GM20431 (cell line): ENCODE results near the gene PCDH9.
"Not testable (repeated sequence)": the region's sequence is repeated elsewhere in the genome, so short reads cannot be mapped to it uniquely, and the experiment has no call there.

ENCODE experiments used
- in situ Hi-C: fragments of 300-500 bp; cut with MseI, MboI; formaldehyde crosslinking; loops from one replicate; pipeline ENCODE4 v1.15.0; 2020; ENCODE audit warnings: low sequenced_read_pairs; ENCODE audit not compliant: unreplicated experiment

Gene PCDH9

DNA sequence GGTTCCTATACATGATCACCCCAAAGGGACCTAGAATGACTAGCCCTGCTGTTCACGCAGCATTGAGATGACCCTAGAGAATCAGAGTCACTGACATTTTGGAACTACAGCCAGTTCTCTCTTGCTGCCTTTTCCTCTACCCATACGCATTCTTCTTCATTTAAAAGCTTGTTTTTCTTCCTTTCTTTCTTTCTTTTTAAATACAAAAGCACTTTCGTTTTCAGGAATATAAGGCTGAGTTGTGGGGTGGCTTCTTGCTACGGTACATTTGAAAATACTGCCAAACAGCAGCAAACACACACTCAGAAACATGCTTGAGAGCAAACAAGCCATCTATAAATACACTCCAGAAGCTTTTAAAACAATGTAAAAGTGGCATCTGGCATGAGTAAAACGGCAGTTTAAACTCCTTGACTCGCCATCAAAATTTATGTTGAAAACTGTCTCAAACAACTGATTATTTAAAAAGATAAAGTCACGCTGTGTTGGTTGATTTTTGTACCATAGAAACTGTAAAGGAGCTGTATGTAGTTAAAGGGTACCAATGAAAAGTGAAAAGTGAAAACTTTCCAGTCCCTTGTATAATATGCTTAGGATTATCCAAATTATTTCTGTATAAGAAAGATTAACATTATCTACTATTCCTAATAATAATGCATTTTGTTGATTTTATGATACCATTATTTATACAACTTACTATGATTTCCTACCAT is 95.6 kb downstream of the PCDH9 start:
- in situ Hi-C loops, result no loop called here

DNA sequence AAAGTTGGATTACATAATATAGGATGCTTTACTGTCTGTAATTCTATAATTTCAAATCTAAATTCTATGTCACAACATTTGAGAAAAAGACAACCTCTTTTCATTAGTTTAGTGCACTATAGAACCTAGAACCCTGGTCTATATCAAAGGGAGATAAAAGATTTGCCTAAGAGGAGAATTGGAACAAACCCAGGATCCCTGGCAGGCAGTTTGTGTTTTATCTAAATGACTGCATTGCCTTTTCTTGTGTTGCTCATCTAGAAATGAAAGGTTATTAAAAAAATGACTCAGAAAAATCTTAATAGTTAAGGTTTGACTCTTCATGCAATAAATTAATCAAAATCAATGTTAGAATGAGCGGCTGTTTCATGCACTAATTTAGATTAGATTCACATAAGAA is 96.7 kb downstream of the PCDH9 start:
- in situ Hi-C loops, result no loop called here

DNA sequence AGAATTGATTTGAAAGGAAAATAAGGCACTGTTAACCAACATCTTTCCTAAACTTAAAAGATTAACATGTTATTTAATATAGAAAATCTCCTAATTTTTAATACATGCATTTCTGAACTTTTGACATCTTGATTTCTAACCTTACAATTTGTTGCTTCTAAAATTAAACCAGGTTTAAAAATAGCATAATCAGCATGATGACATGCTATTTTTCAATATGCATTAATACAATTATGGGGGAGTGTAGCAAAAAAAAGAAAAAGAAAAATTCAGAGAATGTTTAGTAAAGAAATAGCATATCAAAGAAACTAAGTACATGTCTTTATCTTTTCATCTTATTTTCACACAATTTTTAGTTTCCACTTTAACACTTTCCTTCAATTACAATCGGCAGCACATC is 98.7 kb downstream of the PCDH9 start:
- in situ Hi-C loops, result no loop called here

DNA sequence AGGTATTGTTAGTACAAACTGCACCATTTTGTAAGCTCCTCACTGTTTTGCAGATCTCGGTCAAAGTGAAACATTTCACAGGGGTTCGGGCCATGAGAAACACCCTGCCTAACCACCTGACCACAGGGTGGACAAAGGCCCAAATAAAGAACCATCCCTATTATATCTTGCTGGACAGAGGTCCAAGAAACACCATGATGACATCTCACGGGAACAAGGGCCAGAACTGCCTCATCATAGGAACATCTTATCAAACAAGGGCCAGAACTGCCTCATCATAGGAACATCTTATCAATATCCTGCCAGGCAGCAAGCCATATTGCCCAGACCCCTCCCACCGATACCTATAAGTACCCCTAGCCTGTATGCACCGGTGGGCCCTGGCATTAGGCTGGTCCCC is 99.7 kb downstream of the PCDH9 start:
- in situ Hi-C loops, result no loop called here

DNA sequence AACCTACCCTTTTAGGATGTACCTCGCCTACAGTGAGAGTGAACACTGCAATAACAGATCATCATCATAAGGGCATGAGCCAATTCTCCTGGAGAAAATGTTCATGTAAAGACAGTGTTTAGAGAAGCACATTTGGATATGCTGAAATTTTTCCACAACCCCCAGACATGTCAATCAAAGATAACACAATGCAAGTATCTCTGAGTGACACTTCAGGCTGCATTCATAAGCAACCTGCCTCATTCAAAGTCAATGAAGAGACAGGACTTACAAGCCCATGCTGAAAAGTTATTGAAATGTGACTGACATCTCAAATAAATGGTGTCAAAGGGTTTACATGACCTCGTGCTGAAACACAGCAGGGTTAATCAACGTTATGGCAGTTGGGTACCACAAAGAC is 102.0 kb downstream of the PCDH9 start:
- in situ Hi-C loops, result no loop called here

DNA sequence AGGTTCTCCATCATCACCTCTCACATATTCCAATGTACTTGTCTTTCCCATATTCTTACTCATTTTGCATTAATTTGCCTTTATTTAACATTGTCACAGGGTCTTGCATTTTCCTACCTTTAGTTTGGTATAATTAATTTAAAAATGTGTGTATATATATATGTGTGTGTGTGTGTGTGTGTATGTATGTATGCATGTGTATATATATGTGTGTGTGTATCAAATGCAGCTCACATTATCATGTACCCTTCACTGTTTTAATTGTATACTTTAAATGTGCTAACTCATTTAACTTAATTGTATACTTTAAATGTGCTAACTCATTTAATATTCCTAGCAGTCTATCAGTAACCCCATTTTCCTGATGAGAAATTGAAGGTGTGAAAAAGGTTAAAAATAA is 104.5 kb downstream of the PCDH9 start:
- in situ Hi-C loops, result no loop called here

DNA sequence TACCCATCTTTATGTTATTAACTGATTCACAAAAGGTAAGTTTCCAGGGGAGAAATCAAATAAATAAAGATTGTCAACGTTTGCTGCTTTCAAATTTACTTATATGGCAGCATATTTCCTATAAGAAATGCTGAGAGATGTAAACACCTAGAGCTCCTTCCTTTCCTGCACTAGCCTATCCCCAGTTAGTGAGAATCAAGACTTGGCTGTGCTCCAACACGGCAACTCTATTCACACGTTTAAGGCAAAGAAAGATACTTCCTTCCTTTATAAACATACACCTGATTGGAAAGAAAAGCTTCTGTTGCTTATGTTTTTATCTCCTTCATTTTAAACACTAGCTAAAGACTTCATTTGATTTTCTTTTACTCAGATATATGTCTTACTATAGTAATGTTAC is 107.0 kb downstream of the PCDH9 start:
- in situ Hi-C loops, result no loop called here

DNA sequence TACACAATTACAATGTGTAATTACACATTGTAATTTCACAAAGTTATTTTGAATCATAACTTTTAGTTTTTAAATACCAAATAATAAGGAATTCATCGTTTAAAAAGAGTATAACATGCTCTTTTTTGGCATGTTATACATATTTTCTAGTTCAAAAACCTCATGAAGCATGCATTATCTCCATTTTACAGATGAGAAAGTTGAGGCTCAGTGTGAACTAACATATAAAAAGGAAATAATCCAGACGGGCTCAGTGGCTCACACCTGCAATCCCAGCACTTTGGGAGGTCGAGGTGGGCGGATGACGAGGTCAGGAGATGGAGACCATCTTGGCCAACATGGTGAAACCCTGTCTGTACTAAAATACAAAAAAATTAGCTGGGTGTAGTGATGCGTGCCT is 107.9 kb downstream of the PCDH9 start:
- in situ Hi-C loops, result no loop called here

DNA sequence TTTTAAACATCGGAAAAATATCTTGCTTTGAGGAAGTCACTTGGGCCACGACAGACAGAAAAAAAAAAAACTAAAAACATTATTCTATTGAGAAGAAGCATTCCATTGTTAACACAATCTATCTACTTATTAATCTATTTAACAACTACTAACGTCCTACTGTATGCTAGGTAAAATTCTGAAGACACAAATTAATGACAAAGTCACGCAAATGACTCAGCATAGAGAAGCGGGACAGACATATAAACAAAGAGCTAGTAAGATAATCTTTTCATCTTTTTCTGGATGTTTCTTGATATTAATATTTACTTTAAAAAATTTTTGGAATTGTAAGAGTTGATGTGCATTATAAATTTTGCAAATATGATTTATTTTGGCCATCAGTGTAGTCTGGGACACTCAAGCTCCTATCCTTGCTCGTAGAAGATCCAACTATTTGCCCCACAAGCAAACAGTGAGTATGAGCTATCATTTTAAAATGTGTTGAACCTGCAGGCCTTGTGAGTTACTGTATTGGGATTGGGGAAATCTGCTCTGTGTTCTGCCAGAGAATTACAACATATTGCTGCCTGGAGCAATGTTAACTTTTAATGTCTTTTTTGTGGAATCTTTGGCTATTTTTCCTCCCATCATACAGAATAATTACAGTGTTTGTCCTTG is 109.1 kb downstream of the PCDH9 start:
- in situ Hi-C loops, result no loop called here

DNA sequence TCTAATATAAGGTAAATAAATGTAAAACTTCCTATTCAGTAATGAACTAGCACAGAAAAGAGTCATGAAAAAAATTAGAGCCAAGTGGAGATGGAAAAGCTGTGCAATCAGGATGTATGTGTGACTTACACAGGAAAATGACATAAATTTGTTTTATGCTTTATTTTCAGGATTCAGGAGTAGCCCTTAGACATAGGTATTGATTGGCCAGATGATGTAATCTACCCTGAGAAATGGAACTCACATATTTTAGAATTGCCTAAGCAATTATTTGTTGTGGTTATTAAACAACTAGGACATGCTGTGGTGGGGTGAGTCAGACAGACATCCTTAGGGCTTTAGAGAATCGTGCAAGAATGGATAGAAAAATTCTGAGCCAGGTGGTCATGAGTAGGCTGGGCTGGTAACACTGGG is 110.6 kb downstream of the PCDH9 start:
- in situ Hi-C loops, result no loop called here

DNA sequence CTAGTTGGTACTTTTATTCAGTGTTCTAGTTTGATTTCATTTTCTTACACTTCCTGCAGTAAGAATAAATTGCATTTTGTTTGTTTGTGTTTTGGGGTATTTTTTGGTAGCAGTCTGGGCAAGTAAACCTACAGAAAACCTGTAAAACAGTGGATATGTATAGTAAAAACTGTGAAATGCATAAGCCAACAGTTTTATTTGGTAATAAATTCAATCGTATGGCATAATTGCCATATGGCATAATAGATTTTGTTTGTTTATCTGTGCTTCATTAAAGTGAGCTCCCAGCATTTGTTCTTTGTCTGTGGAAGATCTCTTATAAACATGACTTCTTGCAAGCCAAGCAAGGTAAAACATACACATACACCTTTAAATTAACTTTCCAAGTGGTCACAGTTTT is 111.9 kb downstream of the PCDH9 start:
- in situ Hi-C loops, result no loop called here

DNA sequence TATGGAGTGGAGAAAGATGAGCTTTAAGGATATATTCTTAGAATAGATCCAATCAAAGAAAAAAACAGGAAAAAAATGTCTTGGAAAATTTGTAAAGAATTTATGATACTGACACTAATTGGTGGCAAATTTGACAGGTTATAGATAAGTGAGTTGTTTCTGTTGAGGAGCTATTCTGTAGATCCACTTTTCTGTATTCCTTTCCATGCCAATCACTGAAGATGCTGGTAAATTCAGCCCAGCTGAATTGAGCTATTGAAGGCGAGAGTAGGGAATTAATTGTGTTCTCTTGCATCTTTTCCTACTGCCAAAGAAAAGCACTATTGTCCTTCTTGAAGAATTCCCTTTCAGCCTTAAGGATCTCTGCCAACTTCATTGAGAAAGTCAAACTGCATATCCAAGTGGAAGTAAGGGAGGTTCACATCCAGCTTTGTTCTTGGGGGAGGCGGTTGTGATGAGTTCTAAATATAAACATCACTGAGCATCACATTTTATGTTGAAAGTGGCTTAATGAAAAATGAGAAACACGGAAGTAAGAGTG is 113.1 kb downstream of the PCDH9 start:
- in situ Hi-C loops, result no loop called here

DNA sequence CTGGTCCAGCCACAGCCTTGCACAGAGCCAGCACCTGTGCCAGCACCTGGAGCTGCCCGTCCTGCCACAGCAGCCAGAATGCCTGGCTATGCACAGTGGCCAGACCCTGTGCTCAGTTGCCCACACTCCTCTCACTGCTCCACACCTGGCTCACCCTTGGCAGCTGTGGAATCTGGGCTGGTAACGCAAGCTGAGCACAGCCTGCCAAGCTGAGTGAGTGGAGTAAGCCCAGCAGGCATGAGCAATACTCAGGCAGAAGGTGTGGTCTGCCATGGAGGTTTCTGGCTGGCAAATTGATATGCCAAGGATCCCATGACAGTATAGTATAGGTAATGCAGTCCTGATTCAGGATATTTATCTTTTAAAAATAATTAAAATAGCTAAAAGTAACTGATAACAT is 122.2 kb downstream of the PCDH9 start:
- in situ Hi-C loops, result no loop called here

DNA sequence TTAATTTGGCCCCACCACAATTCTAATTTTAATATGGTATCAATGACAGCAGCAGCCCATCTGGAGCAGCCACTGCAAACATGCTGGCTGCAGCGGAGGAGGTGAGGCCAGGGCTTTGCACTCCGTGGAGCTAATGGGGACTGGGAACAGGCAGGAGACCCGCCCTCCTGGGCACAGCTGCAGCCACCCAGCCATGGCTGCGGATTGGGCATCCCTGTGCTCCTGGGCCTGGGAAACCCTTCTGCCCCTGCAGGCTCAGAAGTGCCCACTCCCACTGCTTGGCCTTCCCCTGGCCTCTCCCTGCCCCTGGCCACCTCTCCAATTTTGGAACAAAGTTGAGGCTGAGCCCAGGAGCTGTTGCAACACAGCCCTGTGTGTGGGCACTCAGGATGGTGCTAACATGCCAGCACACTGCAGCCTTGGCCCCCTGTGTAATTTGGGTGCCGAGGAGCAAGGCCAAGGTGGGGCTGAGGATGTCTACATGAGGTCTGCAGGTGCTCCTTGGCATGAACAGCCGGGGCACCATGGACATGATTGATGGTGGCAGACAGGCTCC is 123.6 kb downstream of the PCDH9 start:
- in situ Hi-C loops, result no loop called here

DNA sequence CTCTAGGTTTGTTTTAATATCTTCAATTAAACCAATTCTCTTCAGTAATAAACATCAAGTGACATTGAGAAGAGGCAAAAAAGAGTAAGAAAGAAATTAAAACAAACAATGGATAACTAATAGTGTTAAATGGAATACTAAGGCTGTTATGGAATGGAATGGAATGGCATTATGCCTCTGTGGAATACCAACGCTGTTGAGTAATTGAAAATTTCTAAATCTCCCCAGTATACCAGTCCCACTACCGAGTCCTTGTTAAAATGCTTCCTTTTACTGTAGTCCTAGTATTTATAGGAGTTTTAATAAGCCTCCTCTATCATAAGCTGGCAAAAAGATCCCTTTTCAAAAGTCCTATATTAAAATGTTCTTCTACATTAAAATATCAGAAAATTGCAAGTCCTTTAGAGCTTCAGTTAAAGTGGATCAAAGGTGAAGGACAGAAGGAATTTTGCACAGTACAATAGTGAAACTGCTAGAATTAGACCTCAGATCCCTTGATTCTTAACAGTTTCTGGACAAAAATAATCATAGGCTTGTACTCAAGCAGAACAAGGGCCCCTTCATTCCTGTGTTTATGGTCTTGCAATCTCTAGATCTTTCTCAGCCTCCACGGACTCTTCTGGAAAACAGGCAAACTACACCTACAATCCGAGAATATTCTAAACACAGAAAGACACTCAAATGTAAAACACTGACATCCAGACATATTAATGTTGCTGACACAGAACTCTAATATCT is 128.2 kb downstream of the PCDH9 start:
- in situ Hi-C loops, result no loop called here

DNA sequence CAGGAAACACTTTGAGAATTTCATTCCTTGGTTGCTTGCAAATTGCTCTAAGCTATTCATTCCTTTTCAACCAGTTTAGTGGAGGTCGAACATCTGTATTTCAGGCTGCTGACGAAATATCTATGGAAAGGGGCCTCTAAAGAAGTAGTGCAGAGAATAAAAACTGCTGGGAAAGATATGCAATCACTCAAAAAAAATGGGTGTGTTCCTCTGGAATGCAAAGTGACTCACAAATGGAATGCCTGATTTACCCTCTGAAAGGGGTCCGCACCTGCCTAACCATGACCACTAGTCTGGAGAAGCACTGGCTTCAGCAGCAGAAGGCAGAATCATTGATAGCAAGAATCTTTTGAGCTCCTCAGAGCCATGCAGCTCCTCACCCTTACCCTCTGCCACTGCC is 129.4 kb downstream of the PCDH9 start:
- in situ Hi-C loops, result no loop called here

DNA sequence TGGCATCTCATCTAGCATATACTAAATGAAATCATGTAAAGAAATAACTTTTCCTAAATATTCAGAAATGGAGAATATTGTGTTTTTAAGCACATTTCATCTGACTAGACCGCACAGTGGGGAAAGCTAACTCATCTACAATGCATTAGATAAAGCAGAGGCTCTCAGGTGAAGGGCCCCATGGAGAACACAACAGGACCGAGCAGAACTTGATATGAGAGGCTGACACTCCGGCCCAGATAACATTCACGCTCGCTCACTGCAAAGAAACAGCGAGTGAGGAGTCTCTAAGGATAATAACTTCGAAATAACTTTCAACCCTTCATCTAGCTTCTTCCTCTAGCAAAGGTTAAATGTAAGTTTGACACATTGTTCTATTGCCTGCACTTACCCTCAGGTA is 130.6 kb downstream of the PCDH9 start:
- in situ Hi-C loops, result no loop called here

DNA sequence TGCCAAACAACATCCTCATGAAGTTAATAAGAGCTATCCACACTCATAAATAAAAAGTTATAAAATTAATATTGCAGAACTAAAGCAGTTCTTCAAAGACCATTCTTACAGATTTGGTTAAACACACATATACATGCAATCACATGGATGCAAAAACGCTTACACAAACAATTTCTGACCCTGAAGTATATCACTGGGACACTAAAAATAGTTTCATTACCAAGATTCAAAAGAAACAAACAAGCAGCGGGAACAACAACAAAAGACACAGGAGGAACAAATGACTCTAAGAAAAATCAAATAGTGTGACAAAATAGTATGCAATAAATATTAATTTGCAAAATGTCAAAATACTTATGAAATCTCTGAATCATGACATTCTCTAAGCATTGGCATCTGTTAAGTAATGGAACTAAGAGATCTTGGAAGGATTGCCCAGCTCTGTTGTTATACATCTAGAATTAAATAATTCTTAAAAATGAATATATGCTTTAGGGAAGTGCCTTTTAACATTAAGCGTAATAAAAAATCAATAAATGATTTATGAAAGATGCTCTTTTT is 132.2 kb downstream of the PCDH9 start:
- in situ Hi-C loops, result no loop called here

DNA sequence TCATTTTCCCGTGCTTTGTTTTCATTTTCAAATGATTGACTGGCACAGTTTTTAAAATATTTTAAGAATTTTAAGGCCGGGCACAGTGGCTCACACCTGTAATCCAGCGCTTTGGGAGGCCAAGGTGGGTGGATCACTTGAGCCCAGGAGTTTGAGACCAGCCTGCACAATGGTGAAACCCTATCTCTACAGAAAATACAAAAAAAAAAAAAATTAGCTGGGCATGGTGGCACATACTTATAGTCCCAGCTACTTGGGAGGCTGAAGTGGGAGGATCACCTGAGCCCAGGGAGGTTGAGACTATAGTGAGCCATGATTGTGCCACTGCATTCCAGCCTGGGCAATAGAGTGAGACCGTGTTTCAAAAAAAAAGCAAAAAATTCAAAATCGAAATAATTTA is 133.2 kb downstream of the PCDH9 start:
- in situ Hi-C loops, result not testable (repeated sequence)

DNA sequence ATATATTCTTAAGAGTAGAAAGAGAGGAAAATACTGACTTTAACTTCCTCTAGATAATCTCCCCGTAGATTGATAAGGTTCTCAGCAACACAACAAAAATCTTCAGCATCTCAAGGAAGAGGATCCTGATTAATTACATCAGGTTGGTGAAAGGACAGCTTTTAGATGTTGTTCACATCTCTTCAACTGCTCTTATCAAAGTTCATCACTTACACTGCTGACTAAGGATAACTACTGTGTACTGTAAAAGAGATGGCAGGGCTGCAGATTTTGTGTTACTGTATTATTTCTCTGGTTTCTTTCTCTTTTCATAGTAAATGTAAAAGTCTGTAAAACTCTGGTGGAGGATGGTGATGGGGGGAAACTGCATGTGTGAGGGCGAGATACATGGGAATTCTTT is 133.7 kb downstream of the PCDH9 start:
- in situ Hi-C loops, result no loop called here

DNA sequence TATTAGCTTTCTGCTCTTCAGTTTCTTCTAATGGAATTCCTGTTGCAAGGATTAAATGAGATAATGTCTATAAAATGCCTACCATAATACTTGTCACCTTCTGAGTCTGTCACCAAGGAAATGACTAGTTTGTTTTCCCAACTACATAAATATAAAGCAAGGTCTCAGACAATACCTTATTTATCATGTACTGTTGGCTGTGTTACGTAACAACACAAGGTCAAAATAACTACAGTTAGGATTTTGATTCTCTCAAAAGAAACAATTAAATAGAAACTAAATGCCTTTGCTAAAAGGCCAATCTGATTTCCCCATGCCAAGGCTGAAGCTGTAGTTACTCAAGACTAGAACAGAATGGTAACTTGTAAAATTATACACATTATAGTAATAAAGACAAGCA is 134.5 kb downstream of the PCDH9 start:
- in situ Hi-C loops, result no loop called here
